CD4-positive, alpha-beta T cell treated with Interleukin-10 for 1 hour (primary cell): ENCODE data around the gene DARS2.
"Not testable (repeated sequence)": the region's sequence is repeated elsewhere in the genome, so short reads cannot be mapped to it uniquely, and the experiment has no call there.

ENCODE experiments used
- DNase-seq: peaks from one replicate; pipeline ENCODE4 v3.0.0-alpha.2; 2020

The DARS2 gene

GRCh38 chr1:173862146-173862768, 37.8 kb downstream of the DARS2 start:
- DNase-seq: not testable (repeated sequence)

DNA sequence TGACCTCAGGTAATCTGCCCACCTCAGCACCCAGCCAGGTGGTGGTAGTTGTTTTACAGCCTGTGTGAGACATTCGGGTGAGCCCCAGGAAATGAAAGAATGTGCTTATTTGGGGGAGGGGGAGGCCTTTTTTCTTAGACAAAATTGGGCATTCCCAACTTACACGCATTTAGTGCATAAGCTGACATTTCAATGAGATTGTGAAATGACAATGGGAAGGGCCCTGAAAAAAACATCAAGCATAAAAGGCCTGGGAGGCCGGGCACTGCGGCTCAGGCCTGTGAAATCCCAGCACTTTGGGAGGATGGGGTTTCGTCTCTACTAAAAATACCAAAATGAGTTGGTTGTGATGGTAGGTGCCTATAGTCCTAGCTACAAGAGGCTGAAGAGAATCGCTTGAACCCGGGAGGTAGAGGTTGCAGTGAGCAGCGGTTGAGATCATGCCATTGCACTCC, 38.3 kb downstream of the DARS2 start:
- no peak for DNase-seq

GRCh38 chr1:173863224-173864161, 39.0 kb downstream of the DARS2 start:
- no peak for DNase-seq

- DNase-seq: no peak
Observed at GRCh38 chr1:173864179-173864867, 39.9 kb downstream of the DARS2 start.

- DNase-seq: no peak
Observed at GRCh38 chr1:173865468-173866164, 41.1 kb downstream of the DARS2 start.

DNA sequence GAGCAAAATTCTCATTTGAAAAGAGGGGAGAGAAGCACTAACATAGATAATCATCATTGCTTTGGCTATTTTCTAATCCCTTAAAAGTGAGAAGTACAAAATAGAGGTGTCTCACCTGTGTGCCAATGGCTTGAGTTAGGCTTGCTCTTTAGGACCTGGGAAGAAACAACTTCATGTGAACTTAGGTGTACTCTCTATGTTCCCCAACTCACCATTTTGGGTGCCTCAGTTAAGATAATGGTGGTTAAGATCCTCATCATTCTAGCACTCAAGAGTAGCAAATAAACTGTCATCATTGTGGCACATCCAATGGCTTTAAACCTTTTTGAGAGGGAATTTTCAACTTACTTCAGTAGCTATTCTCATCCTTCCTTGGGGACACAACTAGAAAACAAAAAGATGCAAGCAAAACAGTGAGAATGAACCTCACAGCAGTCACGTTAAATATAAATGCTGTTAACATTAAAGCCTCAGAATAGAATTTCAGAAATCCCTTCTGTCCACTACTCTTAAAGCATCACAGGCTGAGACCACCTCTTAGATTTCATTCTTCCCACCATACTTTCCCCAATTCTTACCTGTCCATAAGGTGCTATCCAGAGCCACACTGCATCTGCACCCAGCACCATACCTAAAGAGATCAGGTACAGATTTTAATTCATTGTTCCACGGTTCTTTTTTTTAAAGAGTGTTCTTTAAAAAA, 42.1 kb downstream of the DARS2 start:
- DNase-seq: no peak

DNA sequence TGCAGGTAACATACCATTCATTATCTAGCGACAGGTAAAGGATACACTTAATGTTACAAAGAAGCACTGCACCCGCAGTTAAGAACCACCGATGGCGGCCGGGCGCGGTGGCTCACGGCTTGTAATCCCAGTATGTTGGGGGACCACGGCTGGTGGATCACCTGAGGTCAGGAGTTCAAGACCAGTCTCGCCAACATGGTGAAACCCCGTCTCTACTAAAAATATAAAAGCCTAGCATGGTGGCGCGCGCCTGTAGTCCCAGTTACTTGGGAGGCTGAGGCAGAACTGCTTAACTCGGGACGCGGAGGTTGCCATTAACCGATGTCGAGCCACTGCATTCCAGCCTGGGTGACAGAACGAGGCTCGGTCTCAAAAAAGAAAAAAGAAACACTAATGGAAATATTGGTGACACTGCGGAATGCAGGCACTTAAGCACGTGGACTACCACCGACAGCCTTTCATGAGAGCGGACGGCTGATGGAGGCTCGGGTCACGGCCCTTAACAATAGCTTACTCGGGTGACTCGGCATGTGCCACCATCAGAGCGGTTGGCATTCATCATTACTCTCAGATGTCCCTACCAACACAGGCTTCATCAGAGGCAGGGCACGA, 42.8 kb downstream of the DARS2 start:
- DNase-seq: no peak

GRCh38 chr1:173867753-173868265, 43.3 kb downstream of the DARS2 start, which contains the start of gene GAS5:
Gene GAS5, minus strand, starts transcription at chr1:173867989.
- peak; percentile 100 for DNase-seq

DNA sequence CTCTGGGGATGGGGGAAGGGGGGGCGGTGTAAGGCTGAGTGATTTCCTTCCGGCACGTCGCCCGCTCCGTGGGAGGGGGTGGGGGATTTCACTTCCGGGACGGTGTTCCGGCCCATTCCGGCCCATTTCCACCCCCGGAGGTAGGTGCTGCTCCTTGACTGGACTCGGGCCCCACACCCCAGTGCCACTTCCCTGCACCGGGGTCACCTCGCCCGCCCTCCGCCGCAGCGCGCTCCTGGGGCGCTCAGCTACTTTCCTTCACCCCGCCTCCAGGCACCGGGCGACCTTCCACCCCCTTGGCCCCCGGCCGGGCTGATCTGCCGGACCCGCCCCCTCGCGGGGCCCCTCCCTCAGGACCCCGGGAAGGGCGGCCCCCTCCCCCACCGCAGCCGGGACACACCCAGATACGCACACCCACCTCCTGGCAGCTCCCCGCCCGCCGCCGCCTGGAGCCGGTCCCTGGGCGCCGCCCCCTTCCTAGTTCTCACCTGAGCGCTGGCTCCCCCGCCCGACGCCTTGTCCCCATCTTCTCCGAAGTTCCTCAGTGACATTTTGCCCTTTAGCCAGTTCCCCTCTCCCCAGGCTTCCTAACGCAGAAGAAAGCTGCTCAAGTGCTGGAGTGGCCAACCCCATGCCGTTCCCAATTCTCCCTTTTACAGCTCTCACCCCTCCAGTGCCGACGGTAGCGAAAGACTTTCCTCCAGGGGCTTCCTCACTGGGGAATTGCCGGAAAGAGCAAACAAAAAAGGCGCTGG, 44.0 kb downstream of the DARS2 start, which contains the start of gene ZBTB37:
TSS of gene ZBTB37 (plus strand) at position 115 of the 755 bp plus-strand sequence. CDS start 1,846 bp downstream, outside the sequence.
- DNase-seq: peak; percentile 93

DNA sequence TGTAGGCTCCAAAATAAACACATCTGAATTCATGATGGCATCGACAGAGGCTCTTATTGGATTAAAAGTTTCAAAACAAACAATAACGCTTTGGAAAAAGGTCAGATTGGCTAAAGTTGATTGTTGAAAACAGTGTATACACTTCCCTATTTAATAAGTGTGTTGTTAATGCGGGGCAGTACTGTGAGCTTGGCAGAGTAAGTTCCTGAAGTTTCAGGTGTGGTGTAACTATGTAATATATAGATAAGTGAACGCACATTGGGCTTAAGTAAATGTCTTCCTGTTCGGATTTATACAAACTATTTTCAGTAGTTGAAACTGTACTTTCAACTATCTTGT, 44.5 kb downstream of the DARS2 start:
- DNase-seq: no peak

GRCh38 chr1:173870252-173871075, 46.0 kb downstream of the DARS2 start:
- peak; percentile 51 for DNase-seq

DNA sequence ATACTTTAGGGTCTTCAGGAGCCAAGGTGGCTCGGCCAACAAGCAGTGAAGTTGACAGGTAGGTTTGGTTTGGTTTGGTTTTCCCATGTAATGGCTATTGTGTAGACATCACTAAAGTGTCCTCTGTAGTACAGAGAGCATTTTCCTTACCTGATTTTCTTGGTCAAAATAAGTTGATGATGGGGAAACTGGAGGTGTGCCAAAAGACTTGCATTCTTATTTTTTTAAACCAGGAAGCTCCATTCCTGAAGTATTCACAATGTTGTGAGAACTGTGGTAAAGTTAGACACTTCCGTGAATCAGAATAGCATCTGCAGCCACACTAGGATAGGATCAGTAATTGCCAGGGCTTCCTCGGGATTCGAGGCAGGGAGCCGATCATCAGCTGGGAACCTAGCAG, 46.6 kb downstream of the DARS2 start:
- DNase-seq: no peak

- DNase-seq: no peak
Observed at GRCh38 chr1:173871500-173871899, 47.0 kb downstream of the DARS2 start.

GRCh38 chr1:173876732-173877131, 52.3 kb downstream of the DARS2 start:
- DNase-seq: no peak

- no peak for DNase-seq
Observed at GRCh38 chr1:173878251-173878650, 53.8 kb downstream of the DARS2 start.

- not testable (repeated sequence) for DNase-seq
Observed at GRCh38 chr1:173881117-173881516, 56.6 kb downstream of the DARS2 start.

- DNase-seq: no peak
Observed at GRCh38 chr1:173884701-173885100, 60.2 kb downstream of the DARS2 start.

- no peak for DNase-seq
Observed at GRCh38 chr1:173886746-173887611, 62.5 kb downstream of the DARS2 start.

DNA sequence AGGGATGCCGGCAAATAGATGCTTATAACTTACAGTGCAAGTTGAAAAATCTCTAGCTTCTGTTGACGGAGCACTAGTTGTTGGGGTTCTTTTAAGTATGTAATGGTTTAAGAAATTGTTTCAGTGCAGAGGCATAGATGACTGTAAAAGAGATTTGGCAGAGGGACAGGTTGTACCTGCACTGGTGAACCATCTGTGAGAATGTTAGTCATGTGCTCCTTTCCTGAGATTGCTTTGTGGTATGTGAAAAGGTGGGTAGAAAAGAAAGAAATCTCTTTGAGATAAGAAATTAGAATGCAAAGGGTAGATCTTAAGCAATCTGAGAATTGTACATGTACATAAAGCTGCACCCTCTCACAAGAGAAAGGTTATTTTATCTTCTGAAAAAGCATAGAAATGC, 63.2 kb downstream of the DARS2 start:
- no peak for DNase-seq
